OCI-LY1 (cell line): ENCODE data around the gene C15orf40.

Experiments used
- CTCF ChIP-seq: fragments of 200-600 bp; sonication (generic), shearing (Covaris generic); IDR thresholded peaks from 2 replicates; pipeline ENCODE4 v1.5.1; 2017; ENCODE audit warnings: mild to moderate bottlenecking, antibody characterized with exemption, low read length, moderate library complexity, mixed read lengths
- EZH2 ChIP-seq: fragments of 200-600 bp; sonication (generic), shearing (Covaris generic); IDR thresholded peaks from 2 replicates; pipeline ENCODE4 v1.8.0; 2017; ENCODE audit warnings: borderline replicate concordance, mixed run types, mild to moderate bottlenecking, antibody characterized with exemption, low read length, moderate library complexity, mixed read lengths

GRCh38 chr15:83030021-83030420 lies 18.6 kb upstream of the C15orf40 start:
- TF ChIP-seq CTCF (no peak), EZH2 (no peak)
